Jurkat, Clone E6-1 (cell line): ENCODE results near the gene CD247.

Experiments
- DNase-seq: peaks from one replicate; pipeline ENCODE4 v3.0.0-alpha.2; 2011; ENCODE audit warnings: low read depth, low spot score
- H3K4me3 ChIP-seq: 2 replicates; pipeline ENCODE4 v1.5.1; 2011; ENCODE audit warnings: mild to moderate bottlenecking, low read length, control low read depth, moderate library complexity

The CD247 gene

DNA sequence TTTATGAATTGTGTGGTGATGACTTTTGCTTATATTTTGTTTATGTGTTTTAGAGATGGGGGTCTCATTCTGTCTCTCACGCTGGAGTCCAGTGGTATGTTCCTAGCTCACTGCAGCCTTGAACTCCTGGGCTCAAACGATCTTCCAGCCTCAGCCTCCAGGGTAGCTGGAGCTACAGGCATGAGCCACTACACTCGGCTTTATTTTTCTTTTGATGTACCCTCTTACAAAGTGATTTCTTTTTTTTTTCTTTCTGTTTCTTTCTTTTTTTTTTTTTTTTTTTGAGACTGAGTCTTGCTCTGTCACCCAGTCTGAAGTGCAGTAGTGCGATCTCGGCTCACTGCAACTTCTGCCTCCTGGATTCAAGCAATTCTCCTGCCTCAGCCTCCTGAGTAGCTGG is 46.8 kb downstream of the CD247 start:
- DNase-seq = peak; percentile 61
- no peak overlapping the region for H3K4me3 ChIP-seq

DNA sequence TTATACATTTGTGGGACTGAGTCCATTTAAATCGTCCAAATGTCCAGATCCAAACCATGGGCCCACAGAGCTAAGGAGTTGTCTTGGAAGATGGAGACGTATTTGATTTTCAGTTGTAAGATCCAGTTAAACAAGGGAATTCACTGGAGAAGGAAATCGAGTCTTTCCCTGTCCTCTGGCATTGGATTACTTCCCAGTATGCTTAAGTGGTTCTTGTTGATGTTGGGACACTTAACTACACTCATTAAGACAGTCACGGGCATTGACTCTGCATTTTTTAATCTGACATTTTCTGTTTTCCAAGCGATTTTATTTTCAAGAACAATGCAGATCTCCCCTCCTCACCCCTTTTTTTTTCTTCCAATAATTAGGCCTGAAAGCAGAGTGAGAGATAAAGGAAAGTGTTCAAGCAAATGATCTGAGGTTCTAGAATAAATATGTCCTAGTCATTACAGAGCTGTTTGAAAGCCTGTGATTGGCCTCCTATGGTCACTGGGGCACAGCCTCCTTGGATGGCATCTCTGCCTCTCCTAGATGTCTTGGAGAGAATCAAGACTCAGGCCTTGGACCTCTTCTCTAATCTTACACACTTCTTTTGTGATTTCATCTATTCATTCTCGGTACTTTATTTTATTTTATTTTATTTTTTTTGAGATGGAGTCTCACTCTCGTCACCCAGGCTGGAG is 48.9 kb downstream of the CD247 start:
- DNase-seq = no peak
- no peak overlapping the region for H3K4me3 ChIP-seq

DNA sequence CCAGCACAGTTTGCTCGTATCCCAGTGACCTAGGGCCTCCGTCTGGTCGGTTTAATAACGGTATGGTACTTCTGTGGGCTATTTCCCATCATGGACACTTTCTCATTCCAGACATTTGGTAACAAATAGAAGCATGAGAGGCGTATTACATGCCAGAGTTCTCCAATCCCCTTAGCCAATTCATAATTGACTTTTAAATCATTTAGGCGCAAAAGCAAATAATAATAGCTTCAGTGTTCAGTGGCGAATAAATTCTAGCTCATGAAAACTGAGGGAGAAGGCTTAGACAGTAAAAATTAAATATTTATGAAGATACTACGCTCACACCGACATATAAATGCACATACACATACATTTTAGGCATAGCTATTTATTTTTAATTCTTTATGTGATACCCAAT is 50.6 kb downstream of the CD247 start:
- no peak overlapping the region for H3K4me3 ChIP-seq
- DNase-seq = no peak

DNA sequence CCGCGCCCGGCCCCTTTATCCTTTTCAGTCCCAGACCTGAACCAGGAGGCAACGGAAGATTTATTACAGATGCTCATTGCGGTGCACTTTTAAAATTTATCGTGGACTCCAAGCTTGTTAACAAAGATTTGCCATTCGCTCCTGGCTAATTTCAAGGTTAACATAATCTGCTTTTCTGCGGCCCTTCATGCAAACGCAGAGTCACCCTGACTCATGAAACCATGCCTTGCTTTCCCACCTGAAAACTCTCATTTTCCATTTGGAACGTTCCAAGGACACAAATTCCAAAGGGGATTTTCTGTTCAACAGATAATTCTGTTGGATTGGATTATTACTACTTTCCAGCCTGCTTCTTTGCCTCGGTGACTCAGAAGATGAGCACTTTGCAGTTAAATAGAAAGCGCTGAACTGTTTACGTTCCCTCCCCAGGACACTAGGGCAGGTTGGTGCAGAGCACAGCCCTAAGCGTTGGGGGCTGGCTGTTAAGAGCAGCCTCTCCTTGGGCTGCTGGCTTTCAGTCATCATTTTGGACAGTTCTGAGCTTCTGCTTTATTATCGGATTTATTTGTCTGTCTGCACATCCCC is 51.1 kb downstream of the CD247 start:
- H3K4me3 ChIP-seq = no peak overlapping the region
- no peak for DNase-seq

DNA sequence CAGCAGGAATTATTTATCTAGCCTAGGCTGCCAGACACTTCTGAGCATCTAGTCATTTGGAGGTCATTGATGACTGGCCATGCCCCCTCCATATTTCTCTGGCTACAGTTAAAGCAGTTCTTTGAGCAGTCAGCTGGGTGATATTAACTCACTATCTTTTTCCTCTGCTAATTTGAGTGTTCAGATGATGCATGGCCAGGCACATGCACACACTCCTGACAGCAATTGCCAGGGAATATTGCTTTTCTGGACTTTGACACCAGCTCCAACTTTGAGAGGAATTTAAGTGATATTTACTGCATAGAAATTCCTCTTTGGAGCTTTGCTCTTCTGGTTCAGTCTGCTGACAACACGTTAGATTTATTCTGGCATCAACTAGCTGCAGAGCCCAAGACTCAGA is 52.6 kb downstream of the CD247 start:
- no peak overlapping the region for H3K4me3 ChIP-seq
- no peak for DNase-seq

DNA sequence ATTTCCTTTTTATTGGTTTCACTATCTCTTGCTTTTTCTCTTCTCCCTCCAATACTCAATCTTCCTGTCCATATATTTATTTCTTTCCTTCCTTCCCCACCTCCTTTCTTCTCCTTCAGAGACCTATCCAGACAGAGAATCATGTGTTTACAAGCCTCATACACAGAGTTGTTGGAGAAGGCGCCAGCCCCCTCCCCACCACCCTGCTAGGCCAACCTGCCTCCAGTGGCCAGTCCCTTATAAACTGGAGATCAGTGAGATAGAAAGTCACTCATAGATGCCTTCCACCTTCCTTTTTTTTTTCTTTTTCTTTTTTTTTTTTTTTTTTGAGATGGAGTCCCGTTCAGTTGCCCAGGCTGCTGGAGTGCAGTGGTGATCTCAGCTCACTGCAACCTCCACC is 53.3 kb downstream of the CD247 start:
- H3K4me3 ChIP-seq = no peak overlapping the region

DNA sequence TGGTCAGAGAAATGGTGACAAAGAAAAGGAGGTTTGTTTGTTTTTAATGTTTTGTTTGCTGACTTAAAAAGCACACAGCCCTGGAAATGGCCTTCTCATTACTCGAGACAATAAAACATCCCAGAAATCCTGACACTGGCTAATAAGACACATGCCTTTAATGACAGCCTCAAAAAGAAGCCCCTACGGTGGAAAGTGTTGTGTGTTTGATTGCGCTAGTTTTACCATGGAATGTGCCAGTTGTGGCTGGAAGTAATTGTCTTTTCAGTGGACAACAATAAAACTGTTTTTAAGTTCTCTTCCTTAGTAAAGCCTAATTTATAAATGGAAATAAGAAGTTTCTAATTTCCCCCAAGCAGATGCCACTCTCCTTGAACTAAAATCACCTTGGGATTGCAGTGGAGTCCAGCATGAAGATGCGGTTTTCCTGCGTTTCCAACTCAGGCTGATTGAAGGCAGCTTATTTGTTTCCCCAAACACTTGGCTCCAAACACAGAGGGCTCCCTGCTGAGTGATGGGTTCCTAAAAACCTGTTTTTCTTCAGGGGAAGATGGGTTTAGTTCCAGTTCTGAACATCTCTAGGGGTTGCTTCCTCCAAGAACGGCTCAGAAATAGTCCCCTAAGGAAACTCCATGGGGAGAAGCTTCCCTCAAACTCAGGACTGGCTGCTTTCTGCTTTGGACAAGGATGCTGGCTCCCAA is 54.3 kb downstream of the CD247 start:
- H3K4me3 ChIP-seq = no peak overlapping the region
- no peak for DNase-seq

More for the DNA sequence above, 53.3 kb downstream of the CD247 start:
- DNase-seq = no peak

DNA sequence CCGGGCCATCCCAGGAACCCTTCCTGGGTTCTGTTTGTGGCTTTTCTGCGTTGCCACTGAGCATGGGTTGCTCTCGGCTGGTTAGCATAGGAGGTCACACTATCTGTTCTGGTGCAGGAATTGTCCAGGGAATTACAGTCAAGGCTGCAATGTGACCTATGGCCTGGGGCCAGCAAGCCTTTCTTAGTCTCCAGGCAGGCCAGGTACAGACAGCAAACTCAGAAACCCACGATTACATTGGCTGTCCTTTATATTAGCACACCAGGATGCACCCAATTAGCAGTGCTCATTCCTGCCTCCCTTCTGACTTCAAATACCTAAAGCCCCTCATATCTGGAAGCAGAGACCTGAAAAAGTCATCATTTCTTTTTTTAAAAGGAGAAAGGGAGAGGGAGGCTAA is 55.2 kb downstream of the CD247 start:
- no peak for DNase-seq

DNA sequence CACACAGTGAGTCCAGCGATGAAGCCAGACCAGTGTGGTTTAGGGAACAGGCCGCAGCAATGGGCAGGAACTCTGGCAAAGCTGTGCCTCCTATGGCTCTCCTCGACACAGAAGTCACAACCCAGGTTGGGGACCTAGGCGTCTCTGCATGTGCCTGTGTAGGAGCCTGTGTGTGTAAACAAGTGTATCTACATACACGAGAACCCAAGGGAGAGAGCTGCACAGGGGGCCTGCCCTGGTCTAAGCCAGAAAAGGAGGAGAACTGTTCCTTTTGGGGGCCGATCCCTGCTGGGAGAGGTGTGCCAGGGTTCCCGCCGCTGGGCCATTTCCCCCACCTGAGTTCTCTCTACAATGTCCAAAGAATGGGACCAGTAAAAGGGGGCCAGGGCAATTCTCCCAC is 56.0 kb downstream of the CD247 start:
- H3K4me3 ChIP-seq = no peak overlapping the region
- no peak for DNase-seq

More for the DNA sequence above, 55.2 kb downstream of the CD247 start:
- H3K4me3 ChIP-seq = no peak overlapping the region

DNA sequence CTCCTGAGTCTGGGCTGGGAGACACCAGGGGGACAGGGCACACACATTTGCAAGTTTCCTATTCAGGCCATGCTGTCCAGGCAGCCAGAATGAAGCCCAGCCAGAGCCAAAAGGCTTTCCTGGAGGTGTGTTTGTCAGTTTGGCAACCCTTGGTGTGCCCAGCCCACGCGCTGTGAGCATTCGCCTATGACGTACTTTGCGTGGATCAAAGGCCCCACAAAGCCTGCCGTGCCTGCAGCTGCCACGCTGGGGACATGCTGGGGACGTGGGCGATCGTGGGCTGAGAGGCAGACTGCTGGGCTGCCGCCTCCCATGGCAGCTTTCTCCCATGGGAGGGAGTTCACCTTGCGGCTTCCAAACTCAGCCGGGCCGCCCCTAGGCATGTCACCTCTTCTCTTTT is 57.5 kb downstream of the CD247 start:
- no peak overlapping the region for H3K4me3 ChIP-seq
- no peak for DNase-seq

DNA sequence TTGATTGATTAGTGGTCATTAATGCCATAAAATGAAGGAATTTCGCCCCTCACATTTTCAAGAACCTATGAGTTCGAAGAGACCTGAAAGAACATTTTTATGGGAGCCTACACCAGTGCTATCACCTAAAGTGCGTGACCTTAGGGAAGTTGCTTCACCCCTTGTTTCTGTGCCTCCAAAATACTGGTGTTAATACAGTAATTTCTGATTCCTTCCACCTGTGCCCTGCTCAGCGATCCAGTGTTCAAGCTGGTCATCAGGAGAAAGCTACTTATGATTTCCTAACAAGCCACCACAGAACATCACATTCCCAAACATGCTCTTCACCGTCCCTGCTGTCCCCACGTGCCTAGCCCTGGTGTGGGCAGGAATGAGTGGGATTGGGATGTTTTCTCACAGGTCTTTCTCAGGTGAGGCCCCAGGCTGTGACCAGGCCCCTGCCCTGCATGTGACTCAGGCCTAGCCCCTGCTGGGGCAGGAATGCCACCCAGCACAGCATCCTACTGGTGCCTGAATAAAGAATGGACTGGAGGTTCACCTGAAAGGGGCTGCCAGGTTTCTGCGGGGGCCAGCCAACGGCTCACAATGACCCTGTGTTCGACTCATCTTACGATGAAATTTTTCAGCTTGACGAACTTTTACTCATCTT is 60.3 kb downstream of the CD247 start:
- no peak for DNase-seq
- no peak overlapping the region for H3K4me3 ChIP-seq

DNA sequence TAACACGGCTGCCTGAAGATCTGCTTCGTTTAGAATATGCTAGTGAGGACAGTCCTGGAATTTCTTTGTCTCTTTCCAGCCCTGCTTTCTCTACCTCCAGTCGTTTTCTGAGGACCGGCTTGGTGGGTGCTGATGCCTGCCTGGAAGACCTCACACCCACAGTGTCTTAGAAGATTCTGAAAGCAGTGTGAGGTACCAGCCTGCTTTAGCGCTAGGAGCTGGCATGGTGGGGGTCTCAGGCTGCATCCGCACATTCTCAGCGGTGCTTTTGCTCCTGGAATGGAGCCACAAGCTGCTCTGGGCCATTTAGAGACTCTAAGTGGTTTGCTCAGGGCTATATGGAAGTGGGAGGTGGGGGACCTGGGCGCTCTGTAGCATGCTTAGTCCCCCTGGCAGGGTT is 61.4 kb downstream of the CD247 start:
- H3K4me3 ChIP-seq = no peak overlapping the region
- no peak for DNase-seq

DNA sequence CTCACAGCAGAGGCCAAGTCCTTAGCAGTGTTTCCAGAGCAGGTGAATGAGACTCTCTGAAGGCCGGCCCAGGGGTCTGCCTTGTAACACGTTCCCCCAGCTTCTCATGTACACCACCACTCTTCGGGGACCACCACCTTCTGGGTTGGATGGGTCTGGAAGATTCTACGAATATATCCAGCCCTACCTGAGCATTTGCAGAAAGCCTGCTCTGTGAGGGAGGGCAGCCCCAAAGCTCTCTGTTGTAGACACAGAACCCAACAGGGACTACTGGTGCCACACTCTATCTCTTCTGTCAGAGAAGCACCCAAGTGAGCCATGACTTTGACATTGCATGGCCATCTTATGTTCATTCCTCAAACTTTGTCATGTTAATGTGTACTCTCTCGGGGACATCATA is 61.8 kb downstream of the CD247 start:
- peak overlapping the region; percentile 62 for H3K4me3 ChIP-seq
- DNase-seq = no peak

DNA sequence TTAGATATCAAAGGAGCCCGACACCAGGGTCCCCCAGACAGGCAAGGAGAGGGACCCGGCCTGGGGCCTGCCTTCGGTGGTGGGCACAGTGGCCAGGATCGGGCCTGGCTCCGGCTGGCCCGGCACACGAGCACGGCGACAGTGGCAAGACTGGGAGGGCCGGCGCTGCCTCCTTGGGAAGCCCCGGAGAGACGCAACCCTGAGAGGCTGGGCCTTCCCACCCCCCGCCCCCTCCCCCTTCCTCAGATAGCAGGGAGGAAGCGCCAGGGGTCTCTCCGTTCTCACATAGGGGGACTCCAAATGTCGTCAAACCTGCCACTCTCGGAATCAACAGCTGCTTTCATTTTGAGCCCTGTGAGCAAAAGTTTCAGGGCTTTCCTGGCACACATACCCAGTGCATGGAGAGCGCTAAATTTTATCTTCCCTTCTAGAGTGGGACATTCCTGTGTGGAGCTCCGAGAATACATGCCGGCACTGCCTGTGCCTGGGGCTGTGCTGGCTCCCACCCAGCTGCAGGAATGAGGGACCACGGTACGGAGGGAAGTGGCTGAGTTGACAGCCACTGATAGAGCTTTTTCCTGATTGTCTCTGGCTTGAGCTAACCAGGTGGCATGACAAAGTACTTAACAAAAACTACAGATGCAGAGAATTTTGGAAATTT is 62.4 kb downstream of the CD247 start:
- H3K4me3 ChIP-seq = peak overlapping the region; percentile 62
- DNase-seq = no peak

DNA sequence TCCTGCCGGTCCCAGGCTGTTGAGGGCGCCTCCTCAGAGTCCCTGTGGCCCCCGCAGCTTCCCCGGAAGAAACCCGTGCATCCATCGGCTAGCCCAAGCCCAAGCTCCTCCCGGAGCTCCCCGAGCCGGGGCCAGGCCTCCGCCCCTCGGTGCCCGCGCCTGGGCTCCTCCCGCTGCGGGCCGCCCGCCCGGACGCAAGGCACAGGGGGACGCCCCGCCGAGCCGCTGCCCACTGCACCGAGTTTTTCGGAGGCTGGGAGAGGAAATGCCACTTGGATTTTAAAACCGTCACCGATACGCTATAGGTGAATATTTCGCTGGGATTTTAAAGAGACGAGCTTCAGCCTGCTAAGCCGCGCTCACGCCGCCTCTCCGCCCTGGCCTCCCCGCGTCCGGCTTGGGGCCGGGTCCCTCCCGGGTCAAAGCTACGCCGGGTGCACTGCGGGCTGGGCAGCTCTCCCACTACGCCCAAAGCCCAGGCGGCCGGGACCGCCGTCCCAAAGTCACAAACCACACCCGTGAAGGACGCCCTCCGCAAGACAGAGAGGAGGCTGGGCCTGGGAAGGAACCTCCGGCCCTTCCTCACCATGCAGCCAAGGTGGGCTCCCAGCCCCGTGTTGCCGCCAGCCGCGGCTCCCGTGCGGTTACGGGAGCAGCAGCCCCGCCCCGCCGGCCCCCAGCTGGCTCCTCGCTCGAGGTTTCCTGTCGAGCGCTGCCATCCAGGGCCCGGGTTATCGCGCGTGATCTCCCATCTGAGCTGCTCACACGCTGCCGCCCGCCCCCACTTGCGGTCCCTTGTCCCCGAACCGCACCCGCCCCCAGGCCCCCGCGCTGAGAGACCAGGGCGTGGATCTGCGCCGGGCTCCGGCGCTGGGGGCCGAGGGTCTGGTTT is 63.2 kb downstream of the CD247 start:
- peak overlapping the region; percentile 62 for H3K4me3 ChIP-seq
- peak; percentile 81 for DNase-seq

DNA sequence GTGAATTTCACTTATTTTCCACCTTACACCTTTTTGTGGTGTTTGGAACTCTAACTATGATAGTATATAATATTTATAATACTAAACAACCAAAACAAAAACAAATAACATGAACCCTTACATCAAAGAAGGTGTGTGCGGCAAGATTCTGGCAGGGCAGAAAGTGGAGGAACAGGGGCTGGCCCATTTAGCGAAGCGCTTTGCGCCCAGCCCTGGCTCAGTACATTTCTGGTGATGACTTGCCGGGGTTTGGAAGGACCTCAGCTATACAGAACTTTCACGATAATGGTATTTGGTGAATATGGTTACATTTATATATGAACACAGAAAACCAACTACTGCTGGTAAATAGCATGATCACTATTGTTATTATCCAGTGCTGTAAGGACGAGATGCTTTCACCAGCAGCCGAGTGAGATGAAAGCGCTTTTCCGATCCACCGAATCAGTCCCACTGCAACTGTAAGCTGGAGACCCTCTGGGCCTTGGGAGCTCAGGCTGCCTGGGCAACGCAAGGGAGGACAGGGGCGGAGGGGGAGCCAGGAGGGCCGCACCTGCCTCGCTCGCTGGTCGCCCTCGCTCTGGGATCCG is 63.9 kb downstream of the CD247 start:
- DNase-seq = no peak
- peak overlapping the region; percentile 62 for H3K4me3 ChIP-seq

DNA sequence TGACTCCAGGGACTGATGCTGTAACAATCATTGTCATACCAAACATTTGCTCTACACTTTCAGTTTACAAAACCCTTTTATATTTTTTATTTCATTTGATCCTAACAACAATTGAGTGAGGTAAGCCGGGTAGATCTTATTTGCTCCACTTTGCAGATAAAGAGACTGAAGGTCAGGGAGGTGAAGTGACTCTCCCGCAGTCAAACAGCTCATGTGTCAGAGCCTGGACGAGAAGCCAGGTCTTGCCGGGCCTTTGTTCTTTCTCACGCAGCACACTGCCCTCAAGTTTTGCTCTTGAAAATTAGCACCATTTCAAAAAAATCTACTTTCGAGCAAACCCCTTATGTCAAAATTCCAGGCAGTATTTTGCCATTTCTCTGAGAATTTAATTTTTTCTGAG is 65.2 kb downstream of the CD247 start:
- no peak for DNase-seq
- no peak overlapping the region for H3K4me3 ChIP-seq

DNA sequence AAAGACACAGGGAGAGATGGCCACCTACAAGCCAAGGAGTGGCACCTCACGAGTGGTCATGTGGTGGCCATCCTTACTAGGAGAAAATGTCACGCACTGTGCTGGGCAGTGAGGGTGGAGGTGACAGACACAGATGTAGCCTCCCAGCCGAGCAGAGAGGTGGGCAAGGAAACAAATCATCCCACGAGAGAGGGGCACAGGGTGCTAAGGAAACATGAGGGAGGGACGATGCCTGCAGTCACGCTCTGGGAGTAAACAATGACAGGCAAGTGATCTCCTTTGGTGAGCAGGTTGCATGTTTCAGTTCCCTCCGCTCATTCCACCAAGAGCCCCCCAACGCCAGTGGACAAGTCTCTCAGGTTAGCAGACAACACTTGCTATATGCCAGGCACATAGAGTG is 65.8 kb downstream of the CD247 start:
- no peak overlapping the region for H3K4me3 ChIP-seq
- no peak for DNase-seq
